GM18519 (cell line): Measurements from ENCODE around the gene BPGM.
"Not testable (repeated sequence)": the region's sequence is repeated elsewhere in the genome, so short reads cannot be mapped to it uniquely, and the experiment has no call there.

Experiments used
- ATAC-seq: cut with Tn5 transposase; IDR thresholded peaks from one replicate; pipeline ENCODE4 v1.9.1; 2021; ENCODE audit warnings: mild to moderate bottlenecking, moderate library complexity; ENCODE audit not compliant: unreplicated experiment, low FRiP score

The BPGM gene

GRCh38 chr7:134630893-134631292, 15.8 kb upstream of the BPGM start:
- ATAC-seq, result no peak

- ATAC-seq, result no peak
Observed at GRCh38 chr7:134632052-134632451, 14.6 kb upstream of the BPGM start.

- ATAC-seq, result no peak
Observed at GRCh38 chr7:134632937-134633540, 13.6 kb upstream of the BPGM start.

- peak; percentile 89 for ATAC-seq
Observed at GRCh38 chr7:134636008-134636449, 10.6 kb upstream of the BPGM start.

- ATAC-seq, result no peak
Observed at GRCh38 chr7:134637441-134637840, 9.2 kb upstream of the BPGM start.

GRCh38 chr7:134637934-134638719, 8.5 kb upstream of the BPGM start:
- ATAC-seq, result no peak

GRCh38 chr7:134639061-134639460, 7.6 kb upstream of the BPGM start:
- no peak for ATAC-seq

GRCh38 chr7:134639683-134640279, 6.9 kb upstream of the BPGM start:
- ATAC-seq, result no peak

- ATAC-seq, result no peak
Observed at GRCh38 chr7:134640842-134641715, 5.6 kb upstream of the BPGM start.

GRCh38 chr7:134641981-134642380, 4.7 kb upstream of the BPGM start:
- ATAC-seq, result not testable (repeated sequence)

GRCh38 chr7:134643131-134643530, 3.5 kb upstream of the BPGM start:
- ATAC-seq, result no peak

- no peak for ATAC-seq
Observed at GRCh38 chr7:134645478-134645877, 1.2 kb upstream of the BPGM start.

- ATAC-seq, result no peak
Observed at GRCh38 chr7:134645935-134646334, 718 bp upstream of the BPGM start.

- no peak for ATAC-seq
Observed at GRCh38 chr7:134648456-134648855, 1.8 kb downstream of the BPGM start.

GRCh38 chr7:134649226-134649775, 2.6 kb downstream of the BPGM start:
- no peak for ATAC-seq

GRCh38 chr7:134651991-134652390, 5.3 kb downstream of the BPGM start:
- no peak for ATAC-seq

GRCh38 chr7:134654104-134654775, 7.6 kb downstream of the BPGM start:
- ATAC-seq, result no peak

GRCh38 chr7:134657526-134657925, 10.9 kb downstream of the BPGM start:
- no peak for ATAC-seq

GRCh38 chr7:134660242-134660785, 13.7 kb downstream of the BPGM start:
- no peak for ATAC-seq

GRCh38 chr7:134660961-134661376, 14.3 kb downstream of the BPGM start:
- no peak for ATAC-seq
